HepG2 (cell line): ENCODE measurements around the gene GTF2H1. TPM values are rescaled to one million over a fixed set of nuclear protein-coding genes. Genes with fewer than 3 reads are reported as not detected.

Experiments used
- ESRRA ChIP-seq: sonication (generic); formaldehyde crosslinking; IDR thresholded peaks from 2 replicates; pipeline ENCODE4 v1.5.1; 2020; ENCODE audit warnings: mild to moderate bottlenecking, low read depth, missing genetic modification reagents
- FOXA1 ChIP-seq, 2 experiments: fragments of 450-650 bp in 1 of 2; sonication (generic) in 1 of 2; formaldehyde crosslinking in 1 of 2; IDR thresholded peaks; 2 replicates each; pipeline versions ENCODE4 v1.4.0 to v1.6.1; 2016 to 2020; ENCODE audit warnings: missing genetic modification reagents in 1 of 2
- MAF1 ChIP-seq: sonication (generic); formaldehyde crosslinking; IDR thresholded peaks from 2 replicates; pipeline ENCODE4 v1.5.0; 2020; ENCODE audit warnings: missing genetic modification reagents, borderline replicate concordance
- MAFK ChIP-seq, 2 experiments: IDR thresholded peaks in 1 of 2; conservative IDR thresholded peaks in 1 of 2; 2 replicates each; pipeline ENCODE4 v1.6.1; 2011; ENCODE audit warnings: improper control_type of control experiment in 2 of 2, low read length in 2 of 2
- MYNN ChIP-seq: sonication (generic); formaldehyde crosslinking; IDR thresholded peaks from 2 replicates; pipeline ENCODE4 v1.4.0; 2020; ENCODE audit warnings: mild to moderate bottlenecking, low read depth, missing genetic modification reagents
- RAD51 ChIP-seq: fragments of 450-650 bp; IDR thresholded peaks from 2 replicates; pipeline ENCODE4 v1.6.1; 2016; ENCODE audit warnings: borderline replicate concordance
- SAP130 ChIP-seq: IDR thresholded peaks from 2 replicates; pipeline ENCODE4 v1.6.1; 2016; ENCODE audit warnings: low read depth
- ZFP90 ChIP-seq: sonication (generic); formaldehyde crosslinking; IDR thresholded peaks from 2 replicates; pipeline ENCODE4 v1.8.0; 2022; ENCODE audit warnings: missing genetic modification reagents, mild to moderate bottlenecking, inconsistent platforms, borderline replicate concordance
- ZMYM2 ChIP-seq: sonication (generic); formaldehyde crosslinking; IDR thresholded peaks from 2 replicates; pipeline ENCODE4 v1.8.0; 2022; ENCODE audit warnings: mild to moderate bottlenecking, missing genetic modification reagents
- ZNF180 ChIP-seq: sonication (generic); formaldehyde crosslinking; IDR thresholded peaks from 2 replicates; pipeline ENCODE4 v1.4.0; 2020; ENCODE audit warnings: low read depth, missing genetic modification reagents, borderline replicate concordance
- ZNF207 ChIP-seq: fragments of 450-650 bp; IDR thresholded peaks from 2 replicates; pipeline ENCODE4 v1.6.1; 2016; ENCODE audit warnings: antibody characterized with exemption, borderline replicate concordance
- ZNF720 ChIP-seq: sonication (generic); formaldehyde crosslinking; IDR thresholded peaks from 2 replicates; pipeline ENCODE4 v1.4.0; 2020; ENCODE audit warnings: missing genetic modification reagents
- polyA plus RNA-seq, 8 experiments: library from polyadenylated mRNA; depleted of rRNA in 3 of 8; stranded (reverse) in 7 of 8; unstranded in 1 of 8; fragments of >200 nt; fragmentation: Illumina TruSeq in 4 of 8; extraction: Trizol in 4 of 8; gene quantifications; 2 replicates each; pipeline versions ENCODE4 v1.2.1 to v1.2.3, GENCODE V29; 2011 to 2016; ENCODE audit warnings: low read depth in 4 of 8, missing spikeins in 1 of 8, mixed read lengths in 1 of 8; ENCODE audit not compliant: insufficient read depth in 1 of 8
- total RNA-seq, 5 experiments: library from RNA; depleted of rRNA; stranded (reverse); fragments of >200 nt; fragmentation: Illumina TruSeq; extraction: Trizol; gene quantifications; 2 replicates each; pipeline ENCODE4 v1.2.3, GENCODE V29; 2016; ENCODE audit warnings: low read depth in 1 of 5
- TF ChIP-seq, protein P1 (sequence below): IDR thresholded peaks from 2 replicates; pipeline ENCODE4 v1.6.1; 2016; ENCODE audit warnings: missing biosample characterization, missing genetic modification reagents, low read depth
- TF ChIP-seq, protein P2 (sequence below), 2 experiments: fragments of 450-650 bp in 1 of 2; sonication (generic) in 1 of 2; formaldehyde crosslinking; IDR thresholded peaks; 2 replicates each; pipeline versions ENCODE4 v1.5.0 to v1.8.0; 2020 to 2022; ENCODE audit warnings: mild to moderate bottlenecking in 1 of 2, missing genetic modification reagents in 1 of 2
- TF ChIP-seq, protein P3 (sequence below): IDR thresholded peaks from 2 replicates; pipeline ENCODE4 v1.6.1; 2016; ENCODE audit warnings: mild to moderate bottlenecking, missing biosample characterization, missing genetic modification reagents
- TF ChIP-seq, protein P4 (sequence below): sonication (generic); formaldehyde crosslinking; IDR thresholded peaks from 2 replicates; pipeline ENCODE4 v1.5.0; 2020; ENCODE audit warnings: mild to moderate bottlenecking, missing genetic modification reagents
- TF ChIP-seq, protein P5 (sequence below): sonication (generic); formaldehyde crosslinking; IDR thresholded peaks from 2 replicates; pipeline ENCODE4 v1.4.0; 2020; ENCODE audit warnings: missing genetic modification reagents
- TF ChIP-seq, protein P6 (sequence below): sonication (generic); formaldehyde crosslinking; IDR thresholded peaks from 2 replicates; pipeline ENCODE4 v1.4.0; 2020; ENCODE audit warnings: missing genetic modification reagents
- TF ChIP-seq, protein P7 (sequence below): sonication (generic); formaldehyde crosslinking; IDR thresholded peaks from 2 replicates; pipeline ENCODE4 v1.5.0; 2020; ENCODE audit warnings: missing genetic modification reagents, mild to moderate bottlenecking, borderline replicate concordance

GTF2H1 gene
- total and polyA plus RNA-seq, 2 of the 13 experiments (the other 11 are each of a cell fraction or from before 2014, with no cell fraction given): 15.7 to 51.4 TPM

DNA sequence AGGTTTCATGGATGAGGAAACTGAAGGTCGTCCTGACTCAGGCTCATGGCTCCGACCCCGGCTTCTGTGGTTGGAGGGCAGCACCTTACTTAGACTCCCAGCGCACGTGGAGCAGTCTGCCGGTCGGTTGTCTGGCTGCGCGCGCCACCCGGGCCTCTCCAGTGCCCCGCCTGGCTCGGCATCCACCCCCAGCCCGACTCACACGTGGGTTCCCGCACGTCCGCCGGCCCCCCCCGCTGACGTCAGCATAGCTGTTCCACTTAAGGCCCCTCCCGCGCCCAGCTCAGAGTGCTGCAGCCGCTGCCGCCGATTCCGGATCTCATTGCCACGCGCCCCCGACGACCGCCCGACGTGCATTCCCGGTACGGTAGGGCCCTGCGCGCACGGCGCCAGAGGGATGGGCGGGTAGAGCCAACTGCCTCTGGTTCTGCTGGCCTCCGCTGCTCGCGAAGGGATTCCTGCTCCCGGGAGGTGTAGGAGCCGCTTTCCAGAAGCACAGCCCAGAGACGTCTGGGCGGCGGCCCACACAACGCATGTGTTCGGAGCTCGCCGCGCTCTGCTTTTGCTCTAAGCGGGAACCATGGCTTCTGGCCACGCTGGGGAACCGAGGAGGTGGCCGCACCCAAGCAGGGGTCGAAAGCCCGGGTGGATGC, 72.0 kb downstream of the GTF2H1 start, which contains the start of gene LDHA (continued):
- TF ChIP-seq, protein P1, sequence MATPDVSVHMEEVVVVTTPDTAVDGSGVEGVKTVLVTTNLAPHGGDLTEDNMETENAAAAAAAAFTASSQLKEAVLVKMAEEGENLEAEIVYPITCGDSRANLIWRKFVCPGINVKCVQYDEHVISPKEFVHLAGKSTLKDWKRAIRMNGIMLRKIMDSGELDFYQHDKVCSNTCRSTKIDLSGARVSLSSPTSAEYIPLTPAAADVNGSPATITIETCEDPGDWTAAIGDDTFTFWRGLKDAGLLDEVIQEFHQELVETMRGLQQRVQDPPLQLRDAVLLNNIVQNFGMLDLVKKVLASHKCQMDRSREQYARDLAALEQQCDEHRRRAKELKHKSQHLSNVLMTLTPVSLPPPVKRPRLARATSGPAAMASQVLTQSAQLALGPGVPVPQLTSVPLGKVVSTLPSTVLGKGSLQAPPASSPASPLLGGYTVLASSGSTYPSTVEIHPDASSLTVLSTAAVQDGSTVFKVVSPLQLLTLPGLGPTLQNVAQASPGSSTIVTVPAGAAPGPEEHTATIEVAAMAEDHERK (CRISPR knock-in tag): no peak
- TF ChIP-seq SAP130: peak; percentile 98
- no peak for TF ChIP-seq RAD51
- peak; percentile 83; the same call in 1 of the 2 replicates for TF ChIP-seq MYNN (CRISPR knock-in tag)
- TF ChIP-seq, protein P2, sequence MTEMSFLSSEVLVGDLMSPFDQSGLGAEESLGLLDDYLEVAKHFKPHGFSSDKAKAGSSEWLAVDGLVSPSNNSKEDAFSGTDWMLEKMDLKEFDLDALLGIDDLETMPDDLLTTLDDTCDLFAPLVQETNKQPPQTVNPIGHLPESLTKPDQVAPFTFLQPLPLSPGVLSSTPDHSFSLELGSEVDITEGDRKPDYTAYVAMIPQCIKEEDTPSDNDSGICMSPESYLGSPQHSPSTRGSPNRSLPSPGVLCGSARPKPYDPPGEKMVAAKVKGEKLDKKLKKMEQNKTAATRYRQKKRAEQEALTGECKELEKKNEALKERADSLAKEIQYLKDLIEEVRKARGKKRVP (CRISPR knock-in tag; IDR thresholded peaks at IDR 0.05): peak in 1 of 2 experiments; percentile 83; a peak in 2 of 4 replicates
- peak; percentile 93 for TF ChIP-seq ESRRA (CRISPR knock-in tag)
- TF ChIP-seq, protein P3, sequence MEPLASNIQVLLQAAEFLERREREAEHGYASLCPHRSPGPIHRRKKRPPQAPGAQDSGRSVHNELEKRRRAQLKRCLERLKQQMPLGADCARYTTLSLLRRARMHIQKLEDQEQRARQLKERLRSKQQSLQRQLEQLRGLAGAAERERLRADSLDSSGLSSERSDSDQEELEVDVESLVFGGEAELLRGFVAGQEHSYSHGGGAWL (CRISPR knock-in tag): peak; percentile 99
- peak; percentile 84 for TF ChIP-seq MAF1 (CRISPR knock-in tag)
- TF ChIP-seq, protein P4, sequence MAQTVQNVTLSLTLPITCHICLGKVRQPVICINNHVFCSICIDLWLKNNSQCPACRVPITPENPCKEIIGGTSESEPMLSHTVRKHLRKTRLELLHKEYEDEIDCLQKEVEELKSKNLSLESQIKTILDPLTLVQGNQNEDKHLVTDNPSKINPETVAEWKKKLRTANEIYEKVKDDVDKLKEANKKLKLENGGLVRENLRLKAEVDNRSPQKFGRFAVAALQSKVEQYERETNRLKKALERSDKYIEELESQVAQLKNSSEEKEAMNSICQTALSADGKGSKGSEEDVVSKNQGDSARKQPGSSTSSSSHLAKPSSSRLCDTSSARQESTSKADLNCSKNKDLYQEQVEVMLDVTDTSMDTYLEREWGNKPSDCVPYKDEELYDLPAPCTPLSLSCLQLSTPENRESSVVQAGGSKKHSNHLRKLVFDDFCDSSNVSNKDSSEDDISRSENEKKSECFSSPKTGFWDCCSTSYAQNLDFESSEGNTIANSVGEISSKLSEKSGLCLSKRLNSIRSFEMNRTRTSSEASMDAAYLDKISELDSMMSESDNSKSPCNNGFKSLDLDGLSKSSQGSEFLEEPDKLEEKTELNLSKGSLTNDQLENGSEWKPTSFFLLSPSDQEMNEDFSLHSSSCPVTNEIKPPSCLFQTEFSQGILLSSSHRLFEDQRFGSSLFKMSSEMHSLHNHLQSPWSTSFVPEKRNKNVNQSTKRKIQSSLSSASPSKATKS: peak; percentile 94
- TF ChIP-seq FOXA1 (IDR thresholded peaks at IDR 0.05): no peak
- TF ChIP-seq FOXA1 (CRISPR knock-in tag; IDR thresholded peaks at IDR 0.05): peak; percentile 37
- no peak for TF ChIP-seq ZNF207
- peak; percentile 93 for TF ChIP-seq ZFP90
- no peak for TF ChIP-seq ZNF720 (CRISPR knock-in tag)
- TF ChIP-seq, protein P5, sequence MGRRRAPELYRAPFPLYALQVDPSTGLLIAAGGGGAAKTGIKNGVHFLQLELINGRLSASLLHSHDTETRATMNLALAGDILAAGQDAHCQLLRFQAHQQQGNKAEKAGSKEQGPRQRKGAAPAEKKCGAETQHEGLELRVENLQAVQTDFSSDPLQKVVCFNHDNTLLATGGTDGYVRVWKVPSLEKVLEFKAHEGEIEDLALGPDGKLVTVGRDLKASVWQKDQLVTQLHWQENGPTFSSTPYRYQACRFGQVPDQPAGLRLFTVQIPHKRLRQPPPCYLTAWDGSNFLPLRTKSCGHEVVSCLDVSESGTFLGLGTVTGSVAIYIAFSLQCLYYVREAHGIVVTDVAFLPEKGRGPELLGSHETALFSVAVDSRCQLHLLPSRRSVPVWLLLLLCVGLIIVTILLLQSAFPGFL (CRISPR knock-in tag): no peak; the same call in 1 of the 2 replicates
- peak; percentile 84 to 92 for TF ChIP-seq MAFK (conservative IDR thresholded peaks at IDR 0.05 in 1 of 2, IDR thresholded peaks at IDR 0.05 in 1 of 2; ENCODE audit: low read length in 2 of 2)
- TF ChIP-seq ZNF180 (CRISPR knock-in tag): no peak
- TF ChIP-seq, protein P6, sequence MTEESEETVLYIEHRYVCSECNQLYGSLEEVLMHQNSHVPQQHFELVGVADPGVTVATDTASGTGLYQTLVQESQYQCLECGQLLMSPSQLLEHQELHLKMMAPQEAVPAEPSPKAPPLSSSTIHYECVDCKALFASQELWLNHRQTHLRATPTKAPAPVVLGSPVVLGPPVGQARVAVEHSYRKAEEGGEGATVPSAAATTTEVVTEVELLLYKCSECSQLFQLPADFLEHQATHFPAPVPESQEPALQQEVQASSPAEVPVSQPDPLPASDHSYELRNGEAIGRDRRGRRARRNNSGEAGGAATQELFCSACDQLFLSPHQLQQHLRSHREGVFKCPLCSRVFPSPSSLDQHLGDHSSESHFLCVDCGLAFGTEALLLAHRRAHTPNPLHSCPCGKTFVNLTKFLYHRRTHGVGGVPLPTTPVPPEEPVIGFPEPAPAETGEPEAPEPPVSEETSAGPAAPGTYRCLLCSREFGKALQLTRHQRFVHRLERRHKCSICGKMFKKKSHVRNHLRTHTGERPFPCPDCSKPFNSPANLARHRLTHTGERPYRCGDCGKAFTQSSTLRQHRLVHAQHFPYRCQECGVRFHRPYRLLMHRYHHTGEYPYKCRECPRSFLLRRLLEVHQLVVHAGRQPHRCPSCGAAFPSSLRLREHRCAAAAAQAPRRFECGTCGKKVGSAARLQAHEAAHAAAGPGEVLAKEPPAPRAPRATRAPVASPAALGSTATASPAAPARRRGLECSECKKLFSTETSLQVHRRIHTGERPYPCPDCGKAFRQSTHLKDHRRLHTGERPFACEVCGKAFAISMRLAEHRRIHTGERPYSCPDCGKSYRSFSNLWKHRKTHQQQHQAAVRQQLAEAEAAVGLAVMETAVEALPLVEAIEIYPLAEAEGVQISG: peak; percentile 92
- TF ChIP-seq, protein P7, sequence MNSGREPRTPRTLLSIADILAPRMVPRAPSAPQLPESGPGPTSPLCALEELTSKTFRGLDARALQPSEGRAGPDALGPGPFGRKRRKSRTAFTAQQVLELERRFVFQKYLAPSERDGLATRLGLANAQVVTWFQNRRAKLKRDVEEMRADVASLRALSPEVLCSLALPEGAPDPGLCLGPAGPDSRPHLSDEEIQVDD (CRISPR knock-in tag): peak; percentile 94; the same call in 1 of the 2 replicates
- TF ChIP-seq ZMYM2: peak; percentile 85
